Muscle of leg (tissue), 11 donors: ENCODE results near the gene TBC1D5. TPM values are rescaled to one million over a fixed set of nuclear protein-coding genes. Genes with fewer than 3 reads are reported as not detected.

Source experiments
- DNase-seq: peaks from one replicate; pipeline ENCODE4 v3.0.0; 2013
- H3K27ac ChIP-seq: one replicate; pipeline ENCODE4 v1.5.1; 2013; ENCODE audit warnings: mild to moderate bottlenecking, low read length, control low read depth
- H3K27me3 ChIP-seq: one replicate; pipeline ENCODE4 v1.6.1; 2013; ENCODE audit warnings: low read length; ENCODE audit not compliant: control insufficient read depth, insufficient read depth
- H3K36me3 ChIP-seq: one replicate; pipeline ENCODE4 v1.6.1; 2013; ENCODE audit warnings: low read length; ENCODE audit not compliant: control insufficient read depth, insufficient read depth
- H3K4me1 ChIP-seq: one replicate; pipeline ENCODE4 v1.6.1; 2013; ENCODE audit warnings: low read length; ENCODE audit not compliant: control insufficient read depth, insufficient read depth
- H3K4me3 ChIP-seq: one replicate; pipeline ENCODE4 v1.5.1; 2013; ENCODE audit warnings: low read length, control low read depth
- H3K9me3 ChIP-seq: replicated peaks from 2 replicates; pipeline ENCODE4 v1.6.1; 2013; ENCODE audit warnings: low read depth, low read length; ENCODE audit not compliant: control insufficient read depth
- WGBS: methylation state at CpG from one replicate; pipeline ENCODE4 v1.1.5; 2013; ENCODE audit warnings: missing lambda C conversion rate; ENCODE audit not compliant: insufficient coverage; 5-methylcytosine and 5-hydroxymethylcytosine counted together
- polyA plus RNA-seq, 8 donors: library from polyadenylated mRNA; unstranded; fragments of 120-200 nt; gene quantifications; one replicate each; pipeline versions ENCODE4 v1.2.1 to v1.2.3, GENCODE V29; 2013; ENCODE audit warnings: inconsistent platforms in 1 of 8, low replicate concordance in 1 of 8; ENCODE audit not compliant: insufficient read length in 8 of 8, insufficient read depth in 1 of 8
- total RNA-seq: library from RNA; stranded (reverse); fragments of 120-200 nt; gene quantifications from one replicate; pipeline ENCODE4 v1.2.4, GENCODE V29; 2013

The TBC1D5 gene
- total and polyA plus RNA-seq, 9 donors, result 19.0 to 58.7 (median 32.6) TPM

DNA sequence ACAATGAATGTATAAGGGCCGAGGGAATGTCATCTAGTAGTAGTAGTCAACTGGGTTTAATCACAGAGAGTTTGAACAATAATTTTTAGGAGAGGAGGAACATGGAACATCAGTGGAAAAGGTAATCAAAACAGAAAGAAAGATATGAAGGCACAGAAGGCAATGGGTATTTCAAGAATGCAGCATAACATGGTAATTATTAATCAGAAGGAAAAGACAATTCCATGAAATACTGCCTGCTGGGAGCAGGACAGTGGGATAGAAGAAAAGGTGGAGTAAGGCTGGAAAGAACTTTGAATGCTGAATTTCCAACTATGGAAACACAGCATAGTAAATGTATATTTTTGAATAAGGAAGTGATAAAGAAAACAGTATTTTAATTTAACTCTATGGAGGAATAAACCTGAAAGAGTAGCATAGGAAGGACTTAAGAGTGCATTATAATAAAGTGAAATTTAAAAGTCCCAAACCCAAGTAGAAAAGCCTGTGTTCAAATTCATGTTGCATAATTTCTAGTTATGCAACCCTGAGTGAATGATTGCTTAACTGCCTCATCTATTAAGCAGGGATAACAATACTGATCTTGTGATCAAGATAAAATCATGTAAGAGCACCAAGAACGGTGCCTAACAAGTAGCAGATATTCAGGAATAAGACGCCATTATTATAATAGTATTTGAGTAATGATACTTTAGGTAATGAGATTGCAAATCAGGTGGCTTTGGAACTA, 357.7 kb downstream of the TBC1D5 start:
- DNase-seq, result no peak
- Histone ChIP-seq H3K9me3 (no peaks in the 10 kb centered on the region), H3K4me1 (no peaks in the 10 kb centered on the region), H3K27ac (no peak overlapping the region), H3K4me3 (no peak overlapping the region), H3K27me3 (no peaks in the 10 kb centered on the region), H3K36me3 (peaks cover 3% of the 10 kb centered on the region)
- WGBS, result 100% methylated on average over 1 of the region's 3 CpGs

DNA sequence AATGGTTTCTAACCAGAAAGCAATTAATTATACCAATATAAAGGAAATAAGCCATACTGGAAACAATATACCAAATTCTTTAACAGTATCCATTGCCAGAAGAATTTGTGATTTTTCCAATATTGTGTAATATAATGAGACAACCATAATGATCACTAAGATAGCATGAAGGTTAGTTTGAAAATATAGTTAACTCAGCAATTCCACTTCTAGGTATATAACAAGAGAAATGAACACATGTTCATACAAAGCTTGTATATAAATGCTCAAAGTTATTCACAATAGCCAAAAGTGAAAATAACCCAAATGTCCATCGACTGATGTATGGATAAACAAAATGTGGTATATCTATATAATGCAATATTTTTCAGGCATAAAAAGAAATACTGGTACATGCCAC, 369.1 kb downstream of the TBC1D5 start:
- no peak for DNase-seq

DNA sequence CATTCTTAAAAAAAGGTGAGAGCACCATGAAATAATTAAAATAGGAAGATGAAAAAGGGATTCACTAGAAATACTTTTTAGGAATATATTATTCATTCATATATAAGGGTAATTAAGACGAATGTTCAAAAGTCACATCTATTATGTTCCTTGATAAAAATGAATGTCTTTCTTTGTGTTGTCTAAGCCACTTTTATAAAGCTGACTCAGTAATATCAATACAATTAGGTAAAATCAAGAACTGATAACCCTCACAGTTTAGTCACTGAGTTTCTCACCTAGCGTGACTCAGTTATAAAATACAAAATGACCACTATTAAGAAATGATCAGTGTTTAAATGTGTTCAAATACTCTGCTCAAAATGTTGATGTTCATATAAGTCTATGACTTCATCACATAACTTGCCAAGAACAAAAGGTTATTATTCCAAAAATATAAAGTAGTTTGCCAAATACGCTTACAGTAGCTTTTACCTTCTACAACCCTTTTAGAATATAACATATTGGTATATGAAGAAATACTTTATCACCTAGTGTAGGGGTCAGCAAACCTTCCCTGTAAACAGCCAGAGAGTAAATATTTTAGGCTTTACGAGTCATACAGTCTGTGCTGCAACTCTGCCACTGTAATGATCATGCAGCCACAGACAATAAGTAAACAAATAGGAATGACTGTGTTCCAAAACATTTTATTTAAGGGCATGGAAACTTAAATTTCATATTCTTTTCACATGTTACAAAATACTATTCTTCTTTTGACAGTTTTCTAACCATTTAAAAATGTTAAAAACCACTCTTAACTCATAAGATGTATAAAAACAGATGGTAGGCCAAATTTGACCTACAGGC, 369.8 kb downstream of the TBC1D5 start:
- H3K4me1 ChIP-seq, result no peaks in the 10 kb centered on the region
- peak; percentile 65 for DNase-seq
- H3K27ac ChIP-seq, result no peak overlapping the region
- no CpG with 5 or more reads among the region's 4 CpGs for WGBS
- no peaks in the 10 kb centered on the region for H3K9me3 ChIP-seq
- H3K4me3 ChIP-seq, result no peak overlapping the region
- no peaks in the 10 kb centered on the region for H3K36me3 ChIP-seq
- no peaks in the 10 kb centered on the region for H3K27me3 ChIP-seq

More for the DNA sequence above, 369.1 kb downstream of the TBC1D5 start:
- Histone ChIP-seq H3K27me3 (no peaks in the 10 kb centered on the region), H3K4me3 (no peak overlapping the region), H3K9me3 (no peaks in the 10 kb centered on the region), H3K36me3 (no peaks in the 10 kb centered on the region), H3K4me1 (no peaks in the 10 kb centered on the region), H3K27ac (no peak overlapping the region)
- WGBS, result no CpG with 5 or more reads among the region's 1 CpG

DNA sequence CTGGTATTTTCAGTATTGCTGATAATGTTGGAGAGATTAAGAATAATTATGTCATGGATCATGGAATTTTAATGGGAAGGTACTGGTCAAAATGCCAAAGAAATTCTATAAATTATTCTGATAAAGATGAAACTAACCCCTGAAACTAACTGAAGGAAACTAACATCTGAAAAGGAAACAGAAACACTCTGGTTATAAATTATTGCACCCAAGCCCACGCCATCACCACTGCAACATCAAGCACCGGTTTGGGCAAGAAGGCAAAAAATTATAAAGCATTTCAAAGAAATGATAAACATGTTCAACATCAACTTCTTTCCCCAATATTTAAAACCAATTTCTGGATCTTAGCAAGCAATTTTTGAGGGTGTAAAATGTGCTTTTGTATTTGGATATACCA, 372.5 kb downstream of the TBC1D5 start:
- H3K4me3 ChIP-seq, result no peak overlapping the region
- no peaks in the 10 kb centered on the region for H3K4me1 ChIP-seq
- no peaks in the 10 kb centered on the region for H3K27me3 ChIP-seq
- no peaks in the 10 kb centered on the region for H3K36me3 ChIP-seq
- DNase-seq, result no peak
- WGBS, result no CpG with 5 or more reads among the region's 2 CpGs
- H3K9me3 ChIP-seq, result no peaks in the 10 kb centered on the region
- no peak overlapping the region for H3K27ac ChIP-seq

DNA sequence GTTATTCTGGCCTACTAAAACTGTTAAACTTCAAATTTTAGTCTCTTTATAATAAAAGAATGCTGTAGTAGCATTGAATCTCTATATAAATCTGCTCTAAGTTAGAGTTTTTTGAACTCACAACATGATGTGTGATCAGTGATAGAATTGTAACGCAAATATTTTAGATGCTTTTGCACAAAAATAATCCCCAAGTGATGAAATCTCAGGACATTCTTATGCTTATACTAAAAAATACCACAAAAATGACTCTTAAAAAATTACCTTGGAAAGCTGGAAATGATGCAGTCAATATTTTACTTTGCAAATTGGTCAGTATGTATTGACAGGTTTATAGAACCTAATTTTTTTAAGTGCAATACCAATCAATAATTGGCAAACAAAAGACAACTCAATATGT, 375.3 kb downstream of the TBC1D5 start:
- no peak overlapping the region for H3K27ac ChIP-seq
- H3K9me3 ChIP-seq, result no peaks in the 10 kb centered on the region
- no CpG with 5 or more reads among the region's 1 CpG for whole genome bisulfite sequencing
- no peaks in the 10 kb centered on the region for H3K27me3 ChIP-seq
- H3K36me3 ChIP-seq, result no peaks in the 10 kb centered on the region
- no peaks in the 10 kb centered on the region for H3K4me1 ChIP-seq
- DNase-seq, result no peak
- no peak overlapping the region for H3K4me3 ChIP-seq

DNA sequence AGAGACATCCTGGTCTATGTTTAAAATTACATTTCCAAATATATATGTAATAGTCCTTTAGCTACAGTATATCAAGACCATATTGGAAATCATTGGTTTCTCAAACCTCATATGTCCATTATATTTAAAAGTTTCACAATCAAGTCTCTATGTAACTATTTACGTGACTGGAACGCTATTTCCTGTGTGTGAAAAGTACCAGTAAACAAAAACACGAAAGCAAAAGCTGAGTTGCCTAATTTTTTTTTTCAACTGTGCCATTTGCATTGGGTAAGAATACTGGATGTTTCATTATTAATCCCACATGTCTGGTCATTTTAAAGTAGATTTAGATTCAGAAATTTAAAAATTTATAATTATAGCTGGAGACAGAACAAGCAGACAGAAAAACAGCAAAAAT, 381.4 kb downstream of the TBC1D5 start:
- H3K4me3 ChIP-seq, result no peak overlapping the region
- H3K36me3 ChIP-seq, result no peaks in the 10 kb centered on the region
- no peaks in the 10 kb centered on the region for H3K4me1 ChIP-seq
- H3K27ac ChIP-seq, result no peak overlapping the region
- H3K27me3 ChIP-seq, result no peaks in the 10 kb centered on the region
- no peak for DNase-seq
- no peaks in the 10 kb centered on the region for H3K9me3 ChIP-seq
- no CpG with 5 or more reads among the region's 3 CpGs for WGBS

DNA sequence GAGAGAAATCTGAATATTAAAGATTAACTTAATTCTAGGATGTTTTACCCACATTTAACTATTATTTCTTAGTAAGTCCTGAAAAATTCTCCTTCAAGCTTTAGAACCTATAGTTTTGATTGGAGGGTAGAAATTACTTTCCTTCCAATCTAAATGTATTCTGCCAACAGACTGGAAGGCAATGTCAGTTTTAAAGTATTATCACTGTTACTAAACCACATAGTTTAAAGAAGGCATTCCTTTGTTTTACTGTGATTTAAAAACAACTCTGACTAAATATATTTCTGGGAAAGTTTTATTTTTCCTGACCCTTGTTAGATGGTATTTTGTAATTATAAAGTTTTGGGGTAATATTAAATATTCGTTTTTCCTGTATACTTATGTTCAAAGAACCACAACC, 382.5 kb downstream of the TBC1D5 start:
- Histone ChIP-seq H3K27ac (no peak overlapping the region), H3K4me3 (no peak overlapping the region), H3K36me3 (no peaks in the 10 kb centered on the region), H3K27me3 (no peaks in the 10 kb centered on the region), H3K4me1 (no peaks in the 10 kb centered on the region), H3K9me3 (no peaks in the 10 kb centered on the region)
- no peak for DNase-seq
- no CpG with 5 or more reads among the region's 1 CpG for WGBS

DNA sequence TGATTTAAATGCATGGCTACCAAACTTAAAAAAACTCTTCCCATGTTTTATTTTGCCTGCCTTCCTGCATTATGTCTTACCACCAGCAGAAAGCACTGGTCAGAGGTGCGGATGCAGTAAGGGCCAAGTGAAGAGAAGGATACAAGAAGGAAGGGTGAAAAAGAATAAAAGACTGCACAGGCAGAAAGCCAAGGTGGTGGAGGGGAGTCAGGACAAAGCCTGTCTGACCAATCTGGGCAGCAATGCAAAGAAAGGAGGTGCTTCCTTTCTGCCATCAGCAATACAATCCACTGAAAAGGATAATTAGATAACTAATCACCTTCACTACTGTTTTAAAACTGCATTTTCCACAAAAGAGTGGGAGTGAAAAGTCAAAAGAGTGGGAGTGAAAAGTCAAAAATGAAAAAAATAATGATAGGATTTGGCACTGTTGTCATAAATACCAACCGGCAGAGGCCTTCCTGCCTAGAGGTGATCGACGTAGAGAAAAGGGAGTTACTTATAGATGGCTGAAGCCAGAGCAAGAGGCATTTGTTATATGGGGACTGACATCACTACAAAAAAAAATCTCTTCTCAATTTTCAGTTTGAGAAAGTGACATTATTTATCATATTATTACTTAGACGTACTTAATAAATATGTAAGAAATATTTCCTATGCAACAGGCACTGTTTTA, 385.3 kb downstream of the TBC1D5 start:
- 100% methylated on average over 1 of the region's 5 CpGs for WGBS
- Histone ChIP-seq H3K9me3 (no peaks in the 10 kb centered on the region), H3K27ac (no peak overlapping the region), H3K4me3 (no peak overlapping the region), H3K4me1 (no peaks in the 10 kb centered on the region), H3K27me3 (no peaks in the 10 kb centered on the region), H3K36me3 (no peaks in the 10 kb centered on the region)
- DNase-seq, result no peak

DNA sequence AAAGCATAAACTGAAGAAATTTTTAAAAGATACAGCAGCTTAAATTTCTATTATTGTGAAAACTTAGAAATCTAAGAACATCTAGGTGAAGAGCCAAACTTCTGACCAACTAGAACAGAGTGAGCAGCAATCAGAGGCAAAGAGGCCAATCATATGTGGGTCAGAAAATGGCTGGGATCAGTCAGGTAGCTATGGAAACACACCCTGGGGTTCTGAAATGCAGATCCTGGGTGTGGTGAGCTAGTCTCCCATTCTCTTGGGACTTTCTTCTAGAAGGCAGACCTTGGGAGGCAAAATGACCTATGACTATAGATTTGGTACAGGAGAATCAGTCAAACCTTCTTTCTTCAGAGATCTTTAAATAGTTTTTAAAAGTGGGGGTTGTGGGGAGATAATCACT, 385.8 kb downstream of the TBC1D5 start:
- Histone ChIP-seq H3K4me1 (no peaks in the 10 kb centered on the region), H3K4me3 (no peak overlapping the region), H3K27me3 (no peaks in the 10 kb centered on the region), H3K27ac (no peak overlapping the region), H3K9me3 (no peaks in the 10 kb centered on the region), H3K36me3 (no peaks in the 10 kb centered on the region)
- DNase-seq, result no peak

DNA sequence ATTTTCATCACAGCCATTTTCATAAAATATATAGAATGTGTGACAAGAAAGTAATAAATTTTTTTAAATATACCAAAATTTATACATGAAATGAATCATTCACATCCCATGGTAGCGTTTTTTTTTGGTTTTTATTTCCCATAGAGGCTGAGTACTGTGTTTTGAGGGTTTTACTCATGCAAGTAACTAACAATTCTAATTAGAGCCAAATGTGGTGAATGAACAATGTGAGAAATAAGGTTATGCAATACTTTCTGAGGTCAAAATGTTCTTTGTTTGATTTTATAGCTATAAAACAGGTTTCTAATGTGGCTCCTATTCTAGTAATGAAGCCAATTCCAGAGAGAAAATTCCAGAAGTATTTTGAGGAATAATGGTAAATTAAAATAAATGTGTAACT, 386.8 kb downstream of the TBC1D5 start:
- no CpG with 5 or more reads among the region's 1 CpG for WGBS
- DNase-seq, result no peak
- no peaks in the 10 kb centered on the region for H3K9me3 ChIP-seq
- H3K4me1 ChIP-seq, result no peaks in the 10 kb centered on the region
- no peaks in the 10 kb centered on the region for H3K36me3 ChIP-seq
- H3K27me3 ChIP-seq, result no peaks in the 10 kb centered on the region
- H3K4me3 ChIP-seq, result no peak overlapping the region
- no peak overlapping the region for H3K27ac ChIP-seq
